ENCODE measurements around the gene FAM234A.

DNA sequence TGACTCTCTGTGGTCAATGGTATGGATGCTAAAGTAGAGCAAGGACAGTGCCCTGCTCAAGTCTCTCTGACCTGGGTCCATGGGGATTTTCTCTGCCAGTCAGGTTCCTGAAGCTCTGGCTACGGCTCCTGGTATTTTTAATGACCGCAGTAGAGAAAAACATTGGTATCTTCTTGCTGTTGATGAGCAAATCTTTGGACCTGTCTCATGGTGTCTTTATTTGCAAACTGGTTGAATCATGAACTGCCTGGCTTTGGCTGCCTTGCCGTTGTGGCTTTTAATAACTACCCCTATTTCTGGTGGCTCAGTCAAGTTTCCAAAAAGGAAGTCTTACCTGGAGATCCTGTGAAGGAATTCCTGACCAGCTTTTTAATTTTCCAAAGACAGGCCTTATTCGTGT, 8.7 kb downstream of the FAM234A start:
- no peak for TF ChIP-seq TAF1 (conservative IDR thresholded peaks at IDR 0.05)
- TF ChIP-seq, protein P1, sequence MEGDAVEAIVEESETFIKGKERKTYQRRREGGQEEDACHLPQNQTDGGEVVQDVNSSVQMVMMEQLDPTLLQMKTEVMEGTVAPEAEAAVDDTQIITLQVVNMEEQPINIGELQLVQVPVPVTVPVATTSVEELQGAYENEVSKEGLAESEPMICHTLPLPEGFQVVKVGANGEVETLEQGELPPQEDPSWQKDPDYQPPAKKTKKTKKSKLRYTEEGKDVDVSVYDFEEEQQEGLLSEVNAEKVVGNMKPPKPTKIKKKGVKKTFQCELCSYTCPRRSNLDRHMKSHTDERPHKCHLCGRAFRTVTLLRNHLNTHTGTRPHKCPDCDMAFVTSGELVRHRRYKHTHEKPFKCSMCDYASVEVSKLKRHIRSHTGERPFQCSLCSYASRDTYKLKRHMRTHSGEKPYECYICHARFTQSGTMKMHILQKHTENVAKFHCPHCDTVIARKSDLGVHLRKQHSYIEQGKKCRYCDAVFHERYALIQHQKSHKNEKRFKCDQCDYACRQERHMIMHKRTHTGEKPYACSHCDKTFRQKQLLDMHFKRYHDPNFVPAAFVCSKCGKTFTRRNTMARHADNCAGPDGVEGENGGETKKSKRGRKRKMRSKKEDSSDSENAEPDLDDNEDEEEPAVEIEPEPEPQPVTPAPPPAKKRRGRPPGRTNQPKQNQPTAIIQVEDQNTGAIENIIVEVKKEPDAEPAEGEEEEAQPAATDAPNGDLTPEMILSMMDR (IDR thresholded peaks at IDR 0.05; ENCODE audit: low read depth, low read length, missing input control), result no peak
- TF ChIP-seq RAD21 (IDR thresholded peaks at IDR 0.05), result no peak

All from liver (tissue), 3 donors.